Body of pancreas (tissue), 4 donors: ENCODE measurements around the gene YPEL5. TPM values are rescaled to one million over a fixed set of nuclear protein-coding genes. Genes with fewer than 3 reads are reported as not detected.

Experiments used
- ATAC-seq: fragments of 150-250 bp; one replicate; pipeline ENCODE4 v1.9.1; 2016
- DNase-seq, 4 donors: peaks; one replicate each; pipeline ENCODE4 v3.0.0-alpha.2; 2019
- H3K27ac ChIP-seq, 4 donors: fragments of 200-600 bp; sonication (generic); 1 replicate in 3 of 4; 2 replicates in 1 of 4; pipeline versions ENCODE4 v1.5.1 to v1.6.1; 2016 to 2019; ENCODE audit warnings: mild to moderate bottlenecking in 1 of 4, mixed read lengths in 1 of 4, moderate library complexity in 1 of 4
- H3K27me3 ChIP-seq, 2 donors: fragments of 200-600 bp; sonication (generic); one replicate each; pipeline ENCODE4 v1.6.0; 2016; ENCODE audit warnings: mild to moderate bottlenecking in 1 of 2
- H3K36me3 ChIP-seq, 2 donors: fragments of 200-600 bp; sonication (generic); replicated peaks in 1 of 2; 2 replicates each; pipeline ENCODE4 v1.5.1; 2016; ENCODE audit warnings: low read depth in 2 of 2; ENCODE audit not compliant: insufficient read depth in 1 of 2
- H3K4me1 ChIP-seq: fragments of 200-600 bp; sonication (generic); one replicate; pipeline ENCODE4 v1.6.0; 2016
- H3K4me3 ChIP-seq, 2 donors: fragments of 200-600 bp; sonication (generic); 1 replicate in 1 of 2; 2 replicates in 1 of 2; pipeline ENCODE4 v1.5.1; 2016 to 2019
- H3K9me3 ChIP-seq, 3 donors: fragments of 200-600 bp; sonication (generic); 1 replicate in 2 of 3; 2 replicates in 1 of 3; pipeline ENCODE4 v1.5.1; 2016
- CTCF ChIP-seq, 7 experiments: fragments of 450-650 bp in 4 of 7; fragments of 200-600 bp in 3 of 7; sonication (generic) in 3 of 7; IDR thresholded peaks; one replicate each; pipeline ENCODE4 v1.5.1; 2016 to 2019; ENCODE audit warnings: antibody characterized with exemption in 7 of 7
- POLR2A ChIP-seq, 3 donors: fragments of 450-650 bp; IDR thresholded peaks; one replicate each; pipeline ENCODE4 v1.6.1; 2016; ENCODE audit warnings: antibody characterized with exemption in 3 of 3, mild to moderate bottlenecking in 2 of 3
- WGBS, 2 donors: methylation state at CpG; one replicate each; pipeline ENCODE4 v1.1.5; 2017; 5-methylcytosine and 5-hydroxymethylcytosine counted together
- intact Hi-C: fragments of 100-400 bp; cut with DNase I; formaldehyde crosslinking; loops from one replicate; pipeline ENCODE4 v1.15.1; 2023
- total RNA-seq, 2 donors: library from RNA; depleted of rRNA; stranded (reverse); fragments of >200 nt; gene quantifications; one replicate each; pipeline ENCODE4 v1.1.0, GENCODE V29; 2016

YPEL5 gene
- total RNA-seq, 2 donors from 2014 or later, result 29.3 to 36.6 TPM

- Histone ChIP-seq H3K27me3 (no peaks in the 10 kb centered on the region), H3K4me1 (peaks cover 11% of the 10 kb centered on the region), H3K27ac (no peak overlapping the region), H3K9me3 (no peaks in the 10 kb centered on the region), H3K36me3 (peaks cover 7 to 10% of the 10 kb centered on the region in 2 donors), H3K4me3 (no peak overlapping the region)
- no peak for TF ChIP-seq CTCF (IDR thresholded peaks at IDR 0.05)
- no peak for TF ChIP-seq POLR2A (IDR thresholded peaks at IDR 0.05)
- DNase-seq, result no peak
- intact Hi-C loops, result no loop called here
- no peak for ATAC-seq
- WGBS, 2 donors, result 93 to 95% methylated on average over 2 of the region's 2 CpGs
Measured at GRCh38 chr2:30162806-30163205, 16.0 kb downstream of the YPEL5 start.

GRCh38 chr2:30164131-30164925 is 17.5 kb downstream of the YPEL5 start:
- ATAC-seq (no peak), DNase-seq (no peak)
- H3K4me1 ChIP-seq, result peaks cover 11% of the 10 kb centered on the region
- peaks cover under 1 to 4% of the 10 kb centered on the region in 2 donors for H3K36me3 ChIP-seq
- no peaks in the 10 kb centered on the region for H3K27me3 ChIP-seq
- H3K4me3 ChIP-seq, result no peak overlapping the region
- no peak overlapping the region for H3K27ac ChIP-seq
- TF ChIP-seq CTCF (IDR thresholded peaks at IDR 0.05) (no peak), POLR2A (IDR thresholded peaks at IDR 0.05) (no peak)
- 21 to 28% methylated on average over 7 of the region's 7 CpGs for WGBS, 2 donors
- no peaks in the 10 kb centered on the region for H3K9me3 ChIP-seq
- intact Hi-C loops, result no loop called here

GRCh38 chr2:30165050-30165520 is 18.3 kb downstream of the YPEL5 start:
- WGBS, 2 donors, result 16 to 17% methylated on average over 7 of the region's 7 CpGs
- intact Hi-C loops, result no loop called here

GRCh38 chr2:30165617-30166016 is 18.8 kb downstream of the YPEL5 start:
- H3K4me1 ChIP-seq, result peaks cover 11% of the 10 kb centered on the region
- TF ChIP-seq POLR2A (IDR thresholded peaks at IDR 0.05) (no peak), CTCF (IDR thresholded peaks at IDR 0.05) (no peak)
- no peaks in the 10 kb centered on the region for H3K27me3 ChIP-seq
- intact Hi-C loops, result no loop called here
- peak; percentile 63 for ATAC-seq
- H3K27ac ChIP-seq, result peak overlapping the region in 3 of 4 donors; percentile 16 to 60 (median 20)
- peak in 3 of 4 donors; percentile 26 to 51 (median 29) for DNase-seq
- no peaks in the 10 kb centered on the region for H3K9me3 ChIP-seq
- 56% methylated on average over 4 of the region's 4 CpGs for WGBS, 2 donors
- no peaks in the 10 kb centered on the region for H3K36me3 ChIP-seq
- no peak overlapping the region for H3K4me3 ChIP-seq

More at GRCh38 chr2:30165050-30165520, 18.3 kb downstream of the YPEL5 start:
- DNase-seq, result peak; percentile 51 to 82 (median 64)
- TF ChIP-seq POLR2A (IDR thresholded peaks at IDR 0.05), result no peak
- TF ChIP-seq CTCF (IDR thresholded peaks at IDR 0.05), result peak; percentile 75 to 94 (median 88)
- peak; percentile 96 for ATAC-seq
- peak overlapping the region in 1 of 4 donors; percentile 60 for H3K27ac ChIP-seq
- H3K36me3 ChIP-seq, result no peaks in the 10 kb centered on the region
- no peaks in the 10 kb centered on the region for H3K27me3 ChIP-seq
- H3K9me3 ChIP-seq, result no peaks in the 10 kb centered on the region
- no peak overlapping the region for H3K4me3 ChIP-seq
- peaks cover 11% of the 10 kb centered on the region for H3K4me1 ChIP-seq
